GM12873 (cell line): ENCODE data around the gene ADRA2A.

ENCODE experiments used
- TF ChIP-seq, protein P1 (sequence below): IDR thresholded peaks from 2 replicates; pipeline ENCODE4 v1.5.1; 2012; ENCODE audit warnings: low read depth, mild to moderate bottlenecking, moderate library complexity, low read length, control low read depth; ENCODE audit not compliant: insufficient read depth; ENCODE audit errors: missing control alignments

The ADRA2A gene

DNA sequence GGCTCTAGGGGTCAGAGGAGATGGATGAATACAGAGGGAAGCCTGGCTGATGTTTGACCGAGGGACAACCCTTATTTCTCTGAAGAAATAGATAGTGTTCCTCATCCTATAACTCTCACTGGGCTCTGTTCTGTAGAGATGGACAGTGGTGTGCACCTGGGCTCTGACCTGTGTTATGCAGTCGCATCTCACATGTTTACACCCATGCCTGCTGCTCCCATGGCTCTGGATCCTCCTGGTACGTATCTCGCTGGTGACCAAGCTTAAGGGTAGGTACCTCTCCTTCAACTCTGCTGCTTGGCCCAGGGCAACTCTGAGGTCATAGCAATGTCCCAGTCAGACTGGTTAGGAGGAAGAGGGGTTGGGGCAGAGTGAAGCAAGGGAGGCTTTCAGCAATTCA, 42.8 kb downstream of the ADRA2A start:
- TF ChIP-seq, protein P1, sequence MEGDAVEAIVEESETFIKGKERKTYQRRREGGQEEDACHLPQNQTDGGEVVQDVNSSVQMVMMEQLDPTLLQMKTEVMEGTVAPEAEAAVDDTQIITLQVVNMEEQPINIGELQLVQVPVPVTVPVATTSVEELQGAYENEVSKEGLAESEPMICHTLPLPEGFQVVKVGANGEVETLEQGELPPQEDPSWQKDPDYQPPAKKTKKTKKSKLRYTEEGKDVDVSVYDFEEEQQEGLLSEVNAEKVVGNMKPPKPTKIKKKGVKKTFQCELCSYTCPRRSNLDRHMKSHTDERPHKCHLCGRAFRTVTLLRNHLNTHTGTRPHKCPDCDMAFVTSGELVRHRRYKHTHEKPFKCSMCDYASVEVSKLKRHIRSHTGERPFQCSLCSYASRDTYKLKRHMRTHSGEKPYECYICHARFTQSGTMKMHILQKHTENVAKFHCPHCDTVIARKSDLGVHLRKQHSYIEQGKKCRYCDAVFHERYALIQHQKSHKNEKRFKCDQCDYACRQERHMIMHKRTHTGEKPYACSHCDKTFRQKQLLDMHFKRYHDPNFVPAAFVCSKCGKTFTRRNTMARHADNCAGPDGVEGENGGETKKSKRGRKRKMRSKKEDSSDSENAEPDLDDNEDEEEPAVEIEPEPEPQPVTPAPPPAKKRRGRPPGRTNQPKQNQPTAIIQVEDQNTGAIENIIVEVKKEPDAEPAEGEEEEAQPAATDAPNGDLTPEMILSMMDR, result no peak

DNA sequence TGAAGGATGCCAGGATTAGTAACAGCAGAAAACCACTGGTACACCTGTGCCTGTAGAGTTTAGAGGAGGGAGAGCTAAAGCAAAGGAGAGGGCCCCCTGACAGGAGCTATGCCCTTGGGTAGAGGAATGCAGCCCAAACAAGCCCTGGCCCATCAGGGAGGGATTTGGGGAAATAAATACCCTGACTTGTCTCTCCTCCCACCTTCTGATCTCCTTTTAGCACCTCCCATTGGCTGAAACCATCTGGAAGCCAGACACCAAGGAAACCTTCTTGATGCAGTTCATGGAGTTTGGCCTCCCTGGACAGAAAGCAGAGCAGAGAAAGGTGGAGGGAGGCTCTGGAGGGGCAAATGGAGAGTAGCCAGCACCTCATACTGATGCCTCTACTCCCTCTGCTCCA, 45.3 kb downstream of the ADRA2A start:
- TF ChIP-seq, protein P1, result no peak

DNA sequence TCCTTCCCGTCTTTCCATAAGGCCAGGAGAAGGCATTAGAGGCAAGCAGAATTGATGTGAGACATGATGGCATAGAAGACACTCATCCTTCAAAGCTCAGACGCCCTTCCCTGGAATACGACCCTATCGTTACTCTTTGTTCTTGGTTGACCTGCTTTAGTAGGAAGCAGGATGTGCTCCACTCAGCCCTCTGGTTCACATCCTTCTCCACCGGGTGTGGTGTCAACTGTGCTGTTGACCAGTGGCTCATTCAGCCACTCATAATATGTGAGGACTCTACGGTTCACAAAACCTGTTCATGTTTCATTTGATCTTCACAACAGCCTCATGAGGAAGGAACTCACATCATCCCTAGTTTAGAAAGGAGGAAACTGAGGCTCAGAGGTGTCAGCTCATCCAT, 47.1 kb downstream of the ADRA2A start:
- TF ChIP-seq, protein P1, result no peak

DNA sequence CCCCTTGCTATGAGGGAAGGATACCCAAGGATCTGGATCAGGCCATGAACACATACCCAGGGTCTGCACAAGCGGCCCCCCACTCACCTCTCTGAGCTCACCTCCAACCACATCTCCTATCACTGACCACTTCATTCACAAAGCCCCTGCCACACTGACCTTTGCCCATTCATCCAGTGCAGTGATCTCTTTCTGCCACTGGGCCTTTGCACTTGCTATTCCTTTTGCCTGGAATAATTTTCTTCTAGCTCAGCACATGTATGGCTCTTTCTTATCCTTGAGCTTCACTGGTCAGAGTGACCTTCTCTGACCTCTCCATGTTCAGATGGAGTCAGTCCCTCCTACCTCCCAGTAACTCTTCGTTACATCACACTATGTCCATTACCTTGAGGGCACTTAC, 48.3 kb downstream of the ADRA2A start:
- TF ChIP-seq, protein P1, result no peak

DNA sequence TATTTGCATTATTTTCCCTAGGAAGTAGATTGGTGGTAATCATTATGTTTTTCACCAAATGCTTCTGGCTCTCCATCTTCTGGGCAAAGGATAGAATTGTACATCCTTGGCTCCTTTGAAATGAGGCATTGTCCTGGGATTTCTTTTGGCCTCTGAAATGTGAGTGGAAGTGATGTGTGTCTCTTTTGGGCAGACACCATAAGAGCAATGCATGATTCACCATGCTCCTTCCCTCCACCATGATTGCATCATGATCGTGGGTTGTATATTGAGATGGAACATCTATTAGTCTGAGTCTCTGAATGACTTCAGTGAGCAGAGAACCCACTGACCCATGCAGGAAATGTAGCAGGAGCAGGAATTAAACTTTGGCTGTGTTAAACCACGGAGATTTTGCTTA, 49.2 kb downstream of the ADRA2A start:
- TF ChIP-seq, protein P1, result no peak

DNA sequence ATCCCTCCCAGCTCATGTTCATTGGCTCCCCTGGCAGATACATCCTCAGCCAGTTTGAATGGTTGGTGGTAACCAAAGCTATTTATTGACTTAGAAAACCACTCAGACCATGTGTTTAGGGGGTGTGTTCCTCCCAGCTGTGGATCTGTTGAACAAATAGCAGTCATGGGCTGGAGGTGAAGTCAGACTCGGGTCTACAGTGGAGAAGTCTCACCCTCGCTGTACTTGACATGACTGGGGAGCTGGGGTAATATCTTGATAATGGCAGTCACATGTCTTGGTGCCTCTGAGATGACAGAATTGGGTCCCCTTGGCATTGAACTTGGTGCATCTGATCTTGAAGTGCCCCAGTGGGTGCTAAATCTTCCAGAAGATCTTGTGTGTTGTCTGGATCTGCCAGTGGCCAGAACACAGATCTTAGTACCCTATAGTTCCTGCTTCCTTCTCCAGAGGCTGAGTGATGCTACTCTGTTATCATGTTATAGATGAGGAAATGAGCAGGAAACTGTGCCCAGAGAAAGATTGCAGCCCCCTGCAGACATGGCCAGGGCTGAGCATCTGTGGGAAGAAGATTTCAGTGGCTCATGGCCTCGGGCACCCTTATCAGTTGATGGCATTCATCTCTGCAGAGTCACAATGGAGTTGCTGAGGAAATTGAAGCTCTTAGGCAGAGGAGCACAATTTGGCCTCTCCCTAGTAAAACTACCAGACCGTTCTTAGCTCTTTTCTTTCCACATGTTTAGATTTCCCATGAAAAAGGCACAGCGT, 50.4 kb downstream of the ADRA2A start:
- TF ChIP-seq, protein P1, result no peak

DNA sequence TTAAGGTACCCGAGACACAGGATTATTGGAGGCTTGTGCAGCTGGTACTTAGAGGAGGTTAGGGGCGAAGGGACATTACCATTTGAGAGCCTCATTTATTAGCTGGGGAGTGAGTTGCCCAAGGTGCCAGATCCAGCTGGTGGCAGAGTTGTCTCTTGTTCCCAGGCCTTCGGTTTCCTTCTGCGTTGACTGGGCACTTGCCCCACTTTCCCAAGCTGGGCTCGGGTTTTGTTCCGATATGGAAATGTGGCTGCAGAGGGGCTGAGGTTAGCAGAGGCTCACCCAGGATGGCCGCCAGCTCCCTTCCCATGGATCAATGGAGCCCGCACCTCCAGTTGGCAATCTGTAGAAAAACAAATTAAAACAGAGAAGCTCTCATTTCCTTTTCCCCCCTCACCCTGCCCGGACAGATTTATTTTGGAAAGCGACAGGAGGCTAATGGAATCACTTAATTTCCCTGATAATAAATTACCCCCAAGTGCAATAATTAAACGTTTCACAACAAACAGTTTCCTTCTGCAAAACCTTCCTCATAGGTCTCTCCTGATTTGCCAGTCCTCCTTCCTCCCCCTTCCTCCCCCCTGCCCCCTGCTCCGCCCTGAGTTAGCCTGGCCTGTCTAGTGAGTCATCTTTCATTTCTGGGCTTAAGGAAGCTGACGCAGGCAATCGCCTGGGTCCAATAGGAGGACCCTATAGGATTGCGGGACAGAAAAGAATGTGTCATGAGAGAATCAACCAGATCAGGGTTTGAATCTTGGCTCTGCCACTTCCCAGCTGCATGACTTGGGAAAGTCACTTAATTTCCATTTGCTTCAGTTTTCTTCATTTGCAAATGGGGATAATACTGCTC, 51.7 kb downstream of the ADRA2A start:
- TF ChIP-seq, protein P1, result no peak
